GM12872 (cell line): ENCODE measurements around the gene ITPKA.

Experiments used
- TF ChIP-seq, protein P1 (sequence below): IDR thresholded peaks from 3 replicates; pipeline ENCODE4 v1.5.1; 2011; ENCODE audit warnings: low read depth, mild to moderate bottlenecking, low read length, moderate library complexity; ENCODE audit not compliant: insufficient read depth

The ITPKA gene

DNA sequence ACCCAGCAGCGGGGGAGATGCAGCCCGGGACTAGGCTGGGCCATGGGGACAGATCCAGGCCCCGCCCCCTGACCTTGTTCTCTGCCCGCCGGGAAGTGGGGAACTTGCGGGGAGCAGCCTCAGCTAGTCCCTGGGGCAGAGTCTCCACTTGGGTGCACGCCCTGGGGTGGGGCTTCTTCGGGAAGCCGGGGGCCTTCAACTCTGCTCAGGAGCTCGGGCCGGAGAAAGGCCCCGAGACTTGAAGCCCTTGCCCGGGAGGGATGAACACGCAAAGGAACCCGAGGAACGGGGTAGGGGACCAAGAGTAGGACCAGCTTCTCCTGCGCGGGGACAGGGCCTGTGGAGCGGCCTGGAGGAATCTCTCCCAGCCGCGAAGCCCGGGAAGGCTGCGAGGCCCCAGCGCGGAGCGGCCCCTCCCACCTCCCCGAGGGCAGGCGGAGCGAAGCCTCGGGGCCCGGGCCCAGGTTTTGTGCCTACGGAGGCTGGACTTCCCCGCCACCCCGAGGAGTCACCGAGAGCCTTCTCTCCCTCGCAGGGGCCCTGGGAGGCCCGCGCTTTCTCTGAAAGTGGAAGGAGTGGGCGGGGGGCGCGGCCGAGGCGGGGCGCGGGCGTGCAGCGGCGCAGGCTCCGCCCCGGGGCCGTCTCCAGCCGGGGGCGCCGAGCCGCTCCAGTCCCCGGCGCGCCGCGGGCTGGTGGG is at the start of gene ITPKA:
Gene ITPKA (plus strand): TSS at position 670 of the 697 bp plus-strand sequence. CDS start 54 bp downstream, outside the sequence.
- TF ChIP-seq, protein P1, sequence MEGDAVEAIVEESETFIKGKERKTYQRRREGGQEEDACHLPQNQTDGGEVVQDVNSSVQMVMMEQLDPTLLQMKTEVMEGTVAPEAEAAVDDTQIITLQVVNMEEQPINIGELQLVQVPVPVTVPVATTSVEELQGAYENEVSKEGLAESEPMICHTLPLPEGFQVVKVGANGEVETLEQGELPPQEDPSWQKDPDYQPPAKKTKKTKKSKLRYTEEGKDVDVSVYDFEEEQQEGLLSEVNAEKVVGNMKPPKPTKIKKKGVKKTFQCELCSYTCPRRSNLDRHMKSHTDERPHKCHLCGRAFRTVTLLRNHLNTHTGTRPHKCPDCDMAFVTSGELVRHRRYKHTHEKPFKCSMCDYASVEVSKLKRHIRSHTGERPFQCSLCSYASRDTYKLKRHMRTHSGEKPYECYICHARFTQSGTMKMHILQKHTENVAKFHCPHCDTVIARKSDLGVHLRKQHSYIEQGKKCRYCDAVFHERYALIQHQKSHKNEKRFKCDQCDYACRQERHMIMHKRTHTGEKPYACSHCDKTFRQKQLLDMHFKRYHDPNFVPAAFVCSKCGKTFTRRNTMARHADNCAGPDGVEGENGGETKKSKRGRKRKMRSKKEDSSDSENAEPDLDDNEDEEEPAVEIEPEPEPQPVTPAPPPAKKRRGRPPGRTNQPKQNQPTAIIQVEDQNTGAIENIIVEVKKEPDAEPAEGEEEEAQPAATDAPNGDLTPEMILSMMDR, result no peak

DNA sequence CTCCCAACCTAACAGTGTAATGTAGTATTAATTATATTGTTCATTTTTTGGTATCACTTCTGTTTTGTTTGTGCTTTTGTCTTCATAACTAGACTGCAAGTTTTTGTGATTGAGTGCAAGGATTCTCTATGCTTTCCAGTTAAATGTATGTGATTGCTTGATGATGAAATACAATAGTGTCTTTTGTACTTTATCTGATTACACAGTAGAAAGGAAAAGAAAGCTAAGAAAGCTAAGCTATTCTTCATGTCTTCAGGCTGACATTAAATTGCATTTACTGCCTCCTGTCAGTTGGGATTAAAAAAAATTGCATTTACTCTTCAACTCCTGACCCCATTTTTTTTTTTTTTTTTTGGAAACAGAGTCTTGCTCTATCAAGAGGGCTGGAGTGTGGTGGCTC is 48.3 kb upstream of the ITPKA start:
- TF ChIP-seq, protein P1, result no peak

DNA sequence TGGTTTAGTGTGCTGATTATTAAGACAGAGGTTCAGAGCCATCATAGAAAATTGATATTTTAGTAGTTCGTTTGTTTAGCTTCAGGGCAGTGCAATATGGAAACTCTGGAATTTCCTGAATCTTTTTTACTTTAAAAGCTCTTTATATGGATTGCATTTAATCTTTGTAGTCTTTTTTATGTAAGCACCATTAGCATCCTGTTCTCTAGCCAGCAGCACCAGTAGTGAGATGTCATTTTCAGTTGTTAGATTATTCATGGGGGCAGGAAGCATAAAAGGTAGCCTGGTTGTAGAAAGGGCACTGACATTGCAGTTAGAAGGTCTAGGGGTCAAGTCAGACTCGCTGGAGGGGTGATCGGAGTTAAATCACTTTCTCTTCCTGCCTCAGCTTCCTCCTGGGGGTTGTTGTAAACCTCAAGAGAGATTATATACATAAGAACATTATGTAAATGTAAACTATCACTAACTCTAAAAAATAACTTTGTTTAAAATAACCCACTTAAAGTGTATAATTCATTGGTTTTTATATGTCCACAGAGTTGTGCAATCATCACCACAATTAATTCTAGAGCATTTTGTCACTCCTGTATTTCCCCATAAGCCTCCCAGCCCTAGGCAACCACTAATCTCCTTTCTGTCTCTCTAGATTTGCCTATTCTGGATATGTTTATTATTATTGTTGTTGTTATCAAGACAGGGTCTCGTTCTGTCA is 31.4 kb upstream of the ITPKA start:
- TF ChIP-seq, protein P1, result no peak

DNA sequence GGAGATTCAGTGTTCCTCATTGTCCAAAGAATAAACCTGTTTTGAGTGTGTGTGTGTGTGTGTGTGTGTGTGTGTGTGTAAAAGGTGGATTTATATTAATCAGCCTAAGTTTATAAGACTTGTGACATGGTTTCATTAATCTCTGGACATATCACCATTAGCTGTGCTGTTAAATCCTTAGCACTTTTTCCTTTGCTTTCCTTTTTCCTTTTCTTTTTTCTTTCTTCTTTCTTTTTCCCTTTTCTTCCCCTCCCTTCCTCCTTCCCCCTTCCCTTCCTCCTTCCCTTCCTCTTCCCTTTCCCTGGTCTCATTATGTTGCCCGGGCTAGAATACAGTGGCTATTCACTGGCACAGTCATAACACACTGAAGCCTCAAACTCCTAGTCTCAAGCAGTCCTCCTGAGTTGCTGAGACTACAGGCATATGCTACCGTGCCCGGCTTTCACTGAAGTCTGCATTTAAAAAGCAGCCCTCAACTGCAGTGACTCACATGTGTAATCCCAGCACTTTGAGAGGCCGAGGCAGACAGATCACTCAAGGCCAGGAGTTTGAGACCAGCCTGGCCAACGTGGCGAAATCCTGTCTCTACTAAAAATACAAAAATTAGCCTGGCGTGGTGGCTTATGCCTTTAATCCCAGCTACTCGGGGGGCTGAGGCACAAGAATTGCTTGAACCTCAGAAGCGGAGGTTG is 28.6 kb upstream of the ITPKA start:
- TF ChIP-seq, protein P1, result no peak

DNA sequence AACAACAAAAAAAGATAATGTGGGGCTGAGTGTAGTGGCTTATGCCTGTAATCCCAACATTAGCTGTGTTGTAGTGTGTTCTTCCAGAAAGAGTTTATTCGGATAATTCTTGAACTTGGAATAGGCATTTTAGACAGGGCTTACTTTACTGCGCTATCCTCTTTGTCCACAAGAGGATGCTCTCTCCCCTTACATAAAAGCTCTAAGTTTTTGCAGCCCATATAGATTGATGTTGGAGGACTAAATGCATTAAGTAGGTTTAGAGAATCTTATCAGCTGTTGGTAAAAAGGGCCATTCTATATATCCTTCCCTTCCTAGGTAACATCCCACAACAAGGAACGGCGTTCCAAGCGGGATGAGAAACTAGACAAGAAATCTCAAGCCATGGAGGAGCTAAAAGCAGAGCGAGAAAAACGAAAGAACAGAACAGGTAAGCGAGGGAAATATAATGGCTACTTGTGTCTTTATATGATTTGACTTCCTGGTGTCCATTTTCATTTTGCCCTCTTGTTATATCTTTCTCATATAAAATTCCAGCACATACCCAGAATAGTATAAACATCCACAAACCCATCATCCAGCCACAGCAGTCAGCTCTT is 27.8 kb upstream of the ITPKA start:
- TF ChIP-seq, protein P1, result peak; percentile 99

DNA sequence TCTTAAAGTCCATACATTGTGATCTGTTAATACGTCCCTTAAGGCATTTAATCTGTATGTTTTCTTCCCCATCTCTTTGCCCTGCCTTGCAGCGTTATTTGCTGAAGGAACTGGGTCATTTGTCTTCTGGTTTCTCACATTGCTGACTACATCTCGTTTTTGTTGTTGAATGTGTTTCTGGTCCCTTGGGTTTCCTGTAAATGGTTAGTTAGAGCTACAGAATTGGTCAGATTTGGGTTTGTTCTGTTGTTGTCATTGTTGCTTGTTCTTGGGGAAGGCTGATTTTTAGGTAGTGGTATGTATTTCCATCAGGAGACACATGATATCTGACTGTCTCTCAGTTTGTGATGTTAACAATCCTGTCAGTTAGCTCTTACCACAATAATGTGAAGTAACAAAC is 27.0 kb upstream of the ITPKA start:
- TF ChIP-seq, protein P1, result no peak

DNA sequence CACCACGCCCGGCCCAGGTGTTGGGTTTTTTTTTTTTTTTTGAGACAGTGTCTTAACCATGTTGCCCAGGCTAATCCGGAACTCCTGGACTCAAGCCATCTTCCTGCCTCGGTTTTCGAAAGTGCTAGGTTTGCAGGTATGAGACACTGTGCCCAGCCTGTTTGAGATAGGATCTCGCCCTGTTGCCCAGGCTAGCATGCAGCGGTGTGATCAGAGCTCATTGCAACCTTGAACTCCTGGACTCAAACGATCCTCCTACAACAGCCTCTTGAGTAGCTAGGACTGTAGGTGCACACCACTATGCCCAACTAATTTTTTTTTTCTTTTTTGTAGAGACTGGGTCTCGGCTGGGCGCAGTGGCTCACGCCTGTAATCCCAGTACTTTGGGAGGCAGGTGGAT is 20.3 kb upstream of the ITPKA start:
- TF ChIP-seq, protein P1, result no peak
